ENCODE measurements around the gene LHFPL3.

LHFPL3 gene

GRCh38 chr7:104528142-104528541 is 199.7 kb downstream of the LHFPL3 start:
- no peak overlapping the region for H3K18ac ChIP-seq (ENCODE audit: low read length)
- H3K9ac ChIP-seq (ENCODE audit: low read depth, low read length, poor library complexity), result no peak overlapping the region
- no peak overlapping the region for H2BK12ac ChIP-seq (ENCODE audit: low read length)
- H4K91ac ChIP-seq (ENCODE audit: low read depth, low read length, poor library complexity), result no peak overlapping the region
- H3K23ac ChIP-seq (ENCODE audit: low read depth, low read length, poor library complexity), result no peak overlapping the region
- no peak overlapping the region for H2BK15ac ChIP-seq (ENCODE audit: low read length)
- H3K36me3 ChIP-seq (replicated peaks in 1 of 2; ENCODE audit: control insufficient read depth in 2 of 2, insufficient read depth in 2 of 2, low read length in 2 of 2), result no peaks in the 10 kb centered on the region
- no peak overlapping the region for H4K8ac ChIP-seq (ENCODE audit: low read depth, low read length)
- H3K4me2 ChIP-seq (ENCODE audit: insufficient read depth, low read length, poor library complexity, severe bottlenecking), result no peak overlapping the region
- H3K14ac ChIP-seq (ENCODE audit: low read length), result no peak overlapping the region
- no peak overlapping the region for H3K4me3 ChIP-seq (ENCODE audit: low read length in 2 of 2)
- no peaks in the 10 kb centered on the region for H3K9me3 ChIP-seq (replicated peaks in 1 of 2; ENCODE audit: control insufficient read depth in 2 of 2, insufficient read depth in 1 of 2, low read depth in 1 of 2, low read length in 2 of 2)
- DNase-seq (ENCODE audit: low spot score), result no peak
- no peak overlapping the region for H2BK5ac ChIP-seq (ENCODE audit: low read length)
- H2AFZ ChIP-seq (ENCODE audit: low read length), result no peak overlapping the region
- no peaks in the 10 kb centered on the region for H3K79me1 ChIP-seq (ENCODE audit: low read depth, low read length)
- no peaks in the 10 kb centered on the region for H3K27me3 ChIP-seq (ENCODE audit: control insufficient read depth in 3 of 3, insufficient read depth in 3 of 3, low read depth in 1 of 3, low read length in 3 of 3)
- no peak overlapping the region for H2BK120ac ChIP-seq (ENCODE audit: low read depth, low read length)
- no peak overlapping the region for H3K27ac ChIP-seq (replicated peaks; ENCODE audit: low read length)
- H2AK5ac ChIP-seq (ENCODE audit: low read depth, low read length), result no peak overlapping the region
- H3K4ac ChIP-seq (ENCODE audit: low read length), result no peak overlapping the region
- H3K4me1 ChIP-seq (ENCODE audit: control insufficient read depth in 2 of 2, insufficient read depth in 1 of 2, low read depth in 1 of 2, low read length in 2 of 2), result no peaks in the 10 kb centered on the region

DNA sequence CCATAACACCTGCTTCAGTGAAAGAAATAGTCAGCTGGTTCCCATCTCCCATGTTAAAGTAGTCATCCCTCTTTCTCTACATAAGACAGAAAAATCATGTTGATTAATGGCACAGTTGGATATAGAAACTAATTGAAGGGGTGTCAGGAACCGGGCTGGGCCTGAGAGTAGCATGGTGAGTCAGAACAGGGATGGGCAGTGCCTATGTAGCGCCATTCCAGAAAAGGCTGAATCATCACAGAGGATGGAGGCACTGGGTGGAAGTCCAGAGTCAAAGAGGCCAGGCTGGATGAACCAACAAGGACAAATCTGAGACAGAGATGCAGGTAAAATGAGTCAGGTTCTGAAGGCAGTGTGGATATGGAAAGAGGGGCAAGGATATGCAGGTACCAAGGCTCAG is 201.2 kb downstream of the LHFPL3 start:
- H3K27ac ChIP-seq (replicated peaks; ENCODE audit: low read length), result no peak overlapping the region
- H3K9me3 ChIP-seq (replicated peaks in 1 of 2; ENCODE audit: control insufficient read depth in 2 of 2, insufficient read depth in 1 of 2, low read depth in 1 of 2, low read length in 2 of 2), result peaks cover 0 to 2% of the 10 kb centered on the region in 2 donors
- no peak overlapping the region for H3K4me3 ChIP-seq (ENCODE audit: low read length in 2 of 2)
- H4K8ac ChIP-seq (ENCODE audit: low read depth, low read length), result no peak overlapping the region
- no CpG with 5 or more reads among the region's 2 CpGs for WGBS, 2 donors (ENCODE audit: extremely low coverage in 2 of 2, insufficient read length in 2 of 2, insufficient replicate concordance in 1 of 2)
- H3K4me2 ChIP-seq (ENCODE audit: insufficient read depth, low read length, poor library complexity, severe bottlenecking), result no peak overlapping the region
- H3K4ac ChIP-seq (ENCODE audit: low read length), result no peak overlapping the region
- H2BK12ac ChIP-seq (ENCODE audit: low read length), result no peak overlapping the region
- H2AFZ ChIP-seq (ENCODE audit: low read length), result no peak overlapping the region
- no peak overlapping the region for H3K14ac ChIP-seq (ENCODE audit: low read length)
- no peak overlapping the region for H3K18ac ChIP-seq (ENCODE audit: low read length)
- no peak overlapping the region for H2AK5ac ChIP-seq (ENCODE audit: low read depth, low read length)
- DNase-seq (ENCODE audit: low spot score), result no peak
- H3K23ac ChIP-seq (ENCODE audit: low read depth, low read length, poor library complexity), result no peak overlapping the region
- H3K27me3 ChIP-seq (ENCODE audit: control insufficient read depth in 3 of 3, insufficient read depth in 3 of 3, low read depth in 1 of 3, low read length in 3 of 3), result no peaks in the 10 kb centered on the region
- H2BK5ac ChIP-seq (ENCODE audit: low read length), result no peak overlapping the region
- H3K79me1 ChIP-seq (ENCODE audit: low read depth, low read length), result no peaks in the 10 kb centered on the region
- H2BK120ac ChIP-seq (ENCODE audit: low read depth, low read length), result no peak overlapping the region
- H3K36me3 ChIP-seq (replicated peaks in 1 of 2; ENCODE audit: control insufficient read depth in 2 of 2, insufficient read depth in 2 of 2, low read length in 2 of 2), result no peaks in the 10 kb centered on the region
- no peak overlapping the region for H3K9ac ChIP-seq (ENCODE audit: low read depth, low read length, poor library complexity)
- no peak overlapping the region for H2BK15ac ChIP-seq (ENCODE audit: low read length)
- no peak overlapping the region for H4K91ac ChIP-seq (ENCODE audit: low read depth, low read length, poor library complexity)
- H3K4me1 ChIP-seq (ENCODE audit: control insufficient read depth in 2 of 2, insufficient read depth in 1 of 2, low read depth in 1 of 2, low read length in 2 of 2), result no peaks in the 10 kb centered on the region

- Histone ChIP-seq H4K91ac (ENCODE audit: low read depth, low read length, poor library complexity) (no peak overlapping the region), H3K4me1 (ENCODE audit: control insufficient read depth in 2 of 2, insufficient read depth in 1 of 2, low read depth in 1 of 2, low read length in 2 of 2) (no peaks in the 10 kb centered on the region), H2BK5ac (ENCODE audit: low read length) (no peak overlapping the region), H2AK5ac (ENCODE audit: low read depth, low read length) (no peak overlapping the region), H3K9me3 (replicated peaks in 1 of 2; ENCODE audit: control insufficient read depth in 2 of 2, insufficient read depth in 1 of 2, low read depth in 1 of 2, low read length in 2 of 2) (peaks cover 0 to 2% of the 10 kb centered on the region in 2 donors), H3K14ac (ENCODE audit: low read length) (no peak overlapping the region), H3K4me3 (ENCODE audit: low read length in 2 of 2) (no peak overlapping the region), H3K23ac (ENCODE audit: low read depth, low read length, poor library complexity) (no peak overlapping the region), H4K8ac (ENCODE audit: low read depth, low read length) (no peak overlapping the region), H2AFZ (ENCODE audit: low read length) (no peak overlapping the region), H3K36me3 (replicated peaks in 1 of 2; ENCODE audit: control insufficient read depth in 2 of 2, insufficient read depth in 2 of 2, low read length in 2 of 2) (no peaks in the 10 kb centered on the region), H2BK120ac (ENCODE audit: low read depth, low read length) (no peak overlapping the region), H3K27me3 (ENCODE audit: control insufficient read depth in 3 of 3, insufficient read depth in 3 of 3, low read depth in 1 of 3, low read length in 3 of 3) (no peaks in the 10 kb centered on the region), H2BK12ac (ENCODE audit: low read length) (no peak overlapping the region), H3K79me1 (ENCODE audit: low read depth, low read length) (no peaks in the 10 kb centered on the region), H3K4me2 (ENCODE audit: insufficient read depth, low read length, poor library complexity, severe bottlenecking) (no peak overlapping the region), H3K4ac (ENCODE audit: low read length) (no peak overlapping the region), H3K18ac (ENCODE audit: low read length) (no peak overlapping the region), H3K9ac (ENCODE audit: low read depth, low read length, poor library complexity) (no peak overlapping the region), H3K27ac (replicated peaks; ENCODE audit: low read length) (no peak overlapping the region), H2BK15ac (ENCODE audit: low read length) (no peak overlapping the region)
- no CpG with 5 or more reads among the region's 5 CpGs for WGBS, 2 donors (ENCODE audit: extremely low coverage in 2 of 2, insufficient read length in 2 of 2, insufficient replicate concordance in 1 of 2)
- no peak for DNase-seq (ENCODE audit: low spot score)
These were observed 201.8 kb downstream of the LHFPL3 start for GRCh38 chr7:104530251-104530650.

DNA sequence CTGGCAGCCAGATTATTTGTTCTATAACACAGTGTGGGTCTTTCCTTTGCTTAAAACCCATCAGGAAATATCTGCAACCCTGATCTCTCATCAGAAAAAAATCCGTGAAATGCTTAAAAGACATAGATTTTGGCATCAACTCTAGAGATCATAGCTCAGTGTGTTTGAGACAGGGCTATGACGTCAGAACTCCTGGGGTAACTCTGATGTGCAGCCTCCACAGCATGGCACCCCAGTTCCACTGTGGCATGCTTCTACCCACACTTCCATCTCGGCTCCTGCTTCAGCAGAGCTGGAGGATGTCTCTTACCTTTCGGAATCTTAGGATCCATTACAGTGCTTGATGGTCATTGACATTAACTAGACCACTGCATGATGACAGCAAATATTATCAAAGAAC is 205.7 kb downstream of the LHFPL3 start:
- Histone ChIP-seq H3K4me1 (ENCODE audit: control insufficient read depth in 2 of 2, insufficient read depth in 1 of 2, low read depth in 1 of 2, low read length in 2 of 2) (no peaks in the 10 kb centered on the region), H3K23ac (ENCODE audit: low read depth, low read length, poor library complexity) (no peak overlapping the region), H2BK5ac (ENCODE audit: low read length) (no peak overlapping the region), H3K27me3 (ENCODE audit: control insufficient read depth in 3 of 3, insufficient read depth in 3 of 3, low read depth in 1 of 3, low read length in 3 of 3) (no peaks in the 10 kb centered on the region), H3K79me1 (ENCODE audit: low read depth, low read length) (no peaks in the 10 kb centered on the region), H3K4ac (ENCODE audit: low read length) (no peak overlapping the region), H2BK15ac (ENCODE audit: low read length) (no peak overlapping the region), H2AFZ (ENCODE audit: low read length) (no peak overlapping the region), H3K9me3 (replicated peaks in 1 of 2; ENCODE audit: control insufficient read depth in 2 of 2, insufficient read depth in 1 of 2, low read depth in 1 of 2, low read length in 2 of 2) (peaks cover 0 to 2% of the 10 kb centered on the region in 2 donors), H2AK5ac (ENCODE audit: low read depth, low read length) (no peak overlapping the region), H3K27ac (replicated peaks; ENCODE audit: low read length) (no peak overlapping the region), H3K9ac (ENCODE audit: low read depth, low read length, poor library complexity) (no peak overlapping the region), H3K14ac (ENCODE audit: low read length) (no peak overlapping the region), H3K4me2 (ENCODE audit: insufficient read depth, low read length, poor library complexity, severe bottlenecking) (no peak overlapping the region), H4K8ac (ENCODE audit: low read depth, low read length) (no peak overlapping the region), H4K91ac (ENCODE audit: low read depth, low read length, poor library complexity) (no peak overlapping the region), H2BK120ac (ENCODE audit: low read depth, low read length) (no peak overlapping the region), H2BK12ac (ENCODE audit: low read length) (no peak overlapping the region), H3K18ac (ENCODE audit: low read length) (no peak overlapping the region), H3K36me3 (replicated peaks in 1 of 2; ENCODE audit: control insufficient read depth in 2 of 2, insufficient read depth in 2 of 2, low read length in 2 of 2) (no peaks in the 10 kb centered on the region), H3K4me3 (ENCODE audit: low read length in 2 of 2) (no peak overlapping the region)
- no CpG with 5 or more reads among the region's 4 CpGs for WGBS, 2 donors (ENCODE audit: extremely low coverage in 2 of 2, insufficient read length in 2 of 2, insufficient replicate concordance in 1 of 2)
- DNase-seq (ENCODE audit: low spot score), result no peak

All from neuronal stem cell (in vitro differentiated cells).